IMR-90 (cell line): ENCODE data around the gene UBE2L3. TPM values are rescaled to one million over a fixed set of nuclear protein-coding genes. Genes with fewer than 3 reads are reported as not detected.

Experiments used
- ATAC-seq: fragments of 200-7000 bp; cut with Tn5 transposase; 2 replicates; pipeline ENCODE4 v1.9.1; 2020; ENCODE audit warnings: low read depth, mild to moderate bottlenecking, moderate library complexity
- BruUV-seq: library from RNA; stranded (reverse); fragments of 400-500 nt; replicated peaks from 2 replicates; lab custom pipeline; 2021; lab: Mats Ljungman, UMichigan
- CTCF ChIA-PET: fragments of 300-600 bp; formaldehyde crosslinking; extraction: SDS; loops from one replicate; lab custom pipeline; 2021; ENCODE audit warnings: antibody characterized with exemption; lab: Yijun Ruan, JAX
- POLR2A ChIA-PET: fragments of 300-600 bp; sonication (Branson Sonifier 250); formaldehyde crosslinking; loops from one replicate; lab custom pipeline; 2022; ENCODE audit warnings: antibody characterized with exemption; ENCODE audit not compliant: unreplicated experiment; lab: Charles Lee
- DNase-seq: peaks from one replicate; pipeline ENCODE4 v3.0.0; 2013
- H2AFZ ChIP-seq: replicated peaks from 2 replicates; pipeline ENCODE3; 2013; ENCODE audit warnings: low read length, mild to moderate bottlenecking; ENCODE audit not compliant: poor library complexity
- H2AK5ac ChIP-seq: 2 replicates; pipeline ENCODE4 v1.6.1; 2013; ENCODE audit warnings: low read depth, low read length, inconsistent platforms
- H2AK9ac ChIP-seq: replicated peaks from 2 replicates; pipeline ENCODE3; 2013; ENCODE audit warnings: mild to moderate bottlenecking, low read depth, low read length, moderate library complexity; ENCODE audit not compliant: poor library complexity
- H2BK120ac ChIP-seq: 2 replicates; pipeline ENCODE4 v1.6.1; 2013; ENCODE audit warnings: low read depth, low read length, inconsistent platforms
- H2BK15ac ChIP-seq: 3 replicates; pipeline ENCODE4 v1.6.1; 2013; ENCODE audit warnings: low read depth, low read length, inconsistent platforms
- H2BK20ac ChIP-seq: 2 replicates; pipeline ENCODE4 v1.6.1; 2013; ENCODE audit warnings: low read depth, mild to moderate bottlenecking, inconsistent platforms, low read length, moderate library complexity
- H2BK5ac ChIP-seq: 2 replicates; pipeline ENCODE4 v1.6.1; 2013; ENCODE audit warnings: mild to moderate bottlenecking, low read depth, low read length, inconsistent platforms; ENCODE audit not compliant: poor library complexity, severe bottlenecking
- H3K14ac ChIP-seq: replicated peaks from 2 replicates; pipeline ENCODE4 v1.6.1; 2013; ENCODE audit warnings: low read depth, low read length, inconsistent platforms
- H3K18ac ChIP-seq: 2 replicates; pipeline ENCODE4 v1.6.1; 2013; ENCODE audit warnings: low read depth, low read length, control low read depth
- H3K23ac ChIP-seq: 2 replicates; pipeline ENCODE4 v1.6.1; 2013; ENCODE audit warnings: low read depth, low read length, inconsistent platforms
- H3K27ac ChIP-seq: 2 replicates; pipeline ENCODE4 v1.5.1; 2013; ENCODE audit warnings: mild to moderate bottlenecking, control low read depth, low read length; ENCODE audit not compliant: insufficient read depth
- H3K27me3 ChIP-seq: 2 replicates; pipeline ENCODE4 v1.6.1; 2013; ENCODE audit warnings: low read length; ENCODE audit not compliant: control insufficient read depth, insufficient read depth
- H3K36me3 ChIP-seq: 2 replicates; pipeline ENCODE4 v1.6.1; 2013; ENCODE audit warnings: low read length, mixed read lengths; ENCODE audit not compliant: control insufficient read depth, insufficient read depth
- H3K4ac ChIP-seq: 2 replicates; pipeline ENCODE4 v1.6.1; 2013; ENCODE audit warnings: low read depth, low read length, inconsistent platforms
- H3K4me1 ChIP-seq: 2 replicates; pipeline ENCODE4 v1.6.1; 2013; ENCODE audit warnings: low read length, mixed read lengths; ENCODE audit not compliant: control insufficient read depth, insufficient read depth
- H3K4me2 ChIP-seq: 2 replicates; pipeline ENCODE4 v1.6.1; 2013; ENCODE audit warnings: low read depth, mild to moderate bottlenecking, control low read depth, low read length, moderate library complexity
- H3K4me3 ChIP-seq: 2 replicates; pipeline ENCODE4 v1.5.1; 2013; ENCODE audit warnings: low read depth, mild to moderate bottlenecking, control low read depth, low read length, moderate library complexity; ENCODE audit not compliant: insufficient read depth
- H3K56ac ChIP-seq: 2 replicates; pipeline ENCODE4 v1.6.1; 2013; ENCODE audit warnings: low read length, inconsistent platforms; ENCODE audit not compliant: insufficient read depth; ENCODE audit errors: extremely low read depth
- H3K79me1 ChIP-seq, 2 experiments: 2 replicates each; pipeline ENCODE4 v1.6.1; 2013; ENCODE audit warnings: low read length in 2 of 2, inconsistent platforms in 1 of 2, low read depth in 1 of 2
- H3K9ac ChIP-seq: 2 replicates; pipeline ENCODE4 v1.6.1; 2013; ENCODE audit warnings: low read depth, low read length, control low read depth
- H3K9me1 ChIP-seq: 2 replicates; pipeline ENCODE4 v1.6.1; 2013; ENCODE audit warnings: low read length, inconsistent platforms; ENCODE audit not compliant: insufficient read depth
- H3K9me3 ChIP-seq: 2 replicates; pipeline ENCODE4 v1.6.1; 2013; ENCODE audit warnings: low read length; ENCODE audit not compliant: control insufficient read depth, insufficient read depth
- H4K20me1 ChIP-seq: 2 replicates; pipeline ENCODE4 v1.6.1; 2013; ENCODE audit warnings: low read length, inconsistent platforms; ENCODE audit not compliant: insufficient read depth
- H4K5ac ChIP-seq: 2 replicates; pipeline ENCODE4 v1.6.1; 2013; ENCODE audit warnings: mild to moderate bottlenecking, low read depth, low read length, control low read depth
- H4K8ac ChIP-seq, 2 experiments: 2 replicates each; pipeline ENCODE4 v1.6.1; 2013; ENCODE audit warnings: low read depth in 2 of 2, low read length in 2 of 2, control low read depth in 1 of 2, inconsistent platforms in 1 of 2
- H4K91ac ChIP-seq: 2 replicates; pipeline ENCODE4 v1.6.1; 2013; ENCODE audit warnings: low read depth, low read length, inconsistent platforms; ENCODE audit not compliant: insufficient read depth
- BHLHE40 ChIP-seq: fragments of 150-350 bp; IDR thresholded peaks from 2 replicates; pipeline ENCODE4 v1.6.1; 2016; ENCODE audit warnings: mild to moderate bottlenecking, low read depth, low read length
- CEBPB ChIP-seq: IDR thresholded peaks from 2 replicates; pipeline ENCODE4 v1.6.1; 2012; ENCODE audit warnings: low read depth, low read length, improper control_type of control experiment
- CHD1 ChIP-seq: IDR thresholded peaks from 2 replicates; pipeline ENCODE4 v1.6.1; 2012; ENCODE audit warnings: low read depth, low read length, improper control_type of control experiment
- FOS ChIP-seq: fragments of 150-350 bp; IDR thresholded peaks from 2 replicates; pipeline ENCODE4 v1.6.1; 2016; ENCODE audit warnings: low read depth, low read length
- MAFK ChIP-seq: IDR thresholded peaks from 2 replicates; pipeline ENCODE4 v1.6.1; 2012; ENCODE audit warnings: low read depth, low read length, improper control_type of control experiment
- MAZ ChIP-seq: IDR thresholded peaks from 2 replicates; pipeline ENCODE4 v1.6.1; 2012; ENCODE audit warnings: low read depth, mild to moderate bottlenecking, low read length, improper control_type of control experiment, moderate library complexity, borderline replicate concordance
- MXI1 ChIP-seq: IDR thresholded peaks from 2 replicates; pipeline ENCODE4 v1.6.1; 2012; ENCODE audit warnings: low read depth, mild to moderate bottlenecking, low read length, moderate library complexity, borderline replicate concordance
- NFE2L2 ChIP-seq: fragments of 150-350 bp; IDR thresholded peaks from 2 replicates; pipeline ENCODE4 v1.6.1; 2016; ENCODE audit warnings: low read depth, mild to moderate bottlenecking, low read length
- POLR2A ChIP-seq: IDR thresholded peaks from 2 replicates; pipeline ENCODE4 v1.6.1; 2012; ENCODE audit warnings: mild to moderate bottlenecking, low read depth, low read length
- RAD21 ChIP-seq: IDR thresholded peaks from 2 replicates; pipeline ENCODE4 v1.6.1; 2012; ENCODE audit warnings: low read length, improper control_type of control experiment
- RCOR1 ChIP-seq: IDR thresholded peaks from 2 replicates; pipeline ENCODE4 v1.6.1; 2012; ENCODE audit warnings: mild to moderate bottlenecking, low read length, improper control_type of control experiment; ENCODE audit not compliant: insufficient replicate concordance
- RFX5 ChIP-seq: IDR thresholded peaks from 2 replicates; pipeline ENCODE4 v1.8.0; 2012; ENCODE audit warnings: low read depth, mild to moderate bottlenecking, low read length, moderate library complexity
- SMC3 ChIP-seq: fragments of 150-350 bp; IDR thresholded peaks from 2 replicates; pipeline ENCODE4 v1.6.1; 2016; ENCODE audit warnings: low read depth, mild to moderate bottlenecking, antibody characterized with exemption, low read length, moderate library complexity
- USF2 ChIP-seq: fragments of 150-350 bp; IDR thresholded peaks from 2 replicates; pipeline ENCODE4 v1.6.1; 2017; ENCODE audit warnings: mild to moderate bottlenecking, antibody characterized with exemption, low read length, low read depth
- WGBS, 2 experiments: methylation state at CpG; one replicate each; pipeline versions ENCODE4 v1.1.5 to v1.1.7; 2013; ENCODE audit warnings: missing lambda C conversion rate in 2 of 2; ENCODE audit not compliant: insufficient read length in 1 of 2; ENCODE audit errors: extremely low coverage in 2 of 2; 5-methylcytosine and 5-hydroxymethylcytosine counted together
- dilution Hi-C: fragments of 300-500 bp; cut with HindIII; formaldehyde crosslinking; loops from one replicate; pipeline ENCODE4 v1.14.3; 2018; ENCODE audit warnings: low sequenced_read_pairs; ENCODE audit not compliant: unreplicated experiment
- in situ Hi-C: fragments of 300-500 bp; cut with MboI; formaldehyde crosslinking; loops from 3 replicates; pipeline ENCODE4 v1.14.3; 2019; ENCODE audit warnings: low sequenced_read_pairs, inconsistent platforms, mixed read lengths
- intact Hi-C: fragments of 100-400 bp; cut with micrococcal nuclease; formaldehyde crosslinking; loops from 2 replicates; pipeline ENCODE4 v1.10.0; 2022
- polyA plus RNA-seq, 3 experiments: library from polyadenylated mRNA; depleted of rRNA; stranded (reverse); fragments of >200 nt; gene quantifications; 2 replicates each; pipeline ENCODE4 v1.2.3, GENCODE V29; 2012; ENCODE audit warnings: low replicate concordance in 1 of 3
- total RNA-seq: library from RNA; depleted of rRNA; stranded (reverse); fragments of >200 nt; gene quantifications from 2 replicates; pipeline ENCODE4 v1.2.3, GENCODE V29; 2012
- TF ChIP-seq, protein P1 (sequence below): fragments of 150-350 bp; IDR thresholded peaks from 2 replicates; pipeline ENCODE4 v1.6.1; 2016; ENCODE audit warnings: low read depth, mild to moderate bottlenecking, low read length, moderate library complexity, borderline replicate concordance
- TF ChIP-seq, protein P2 (sequence below): conservative IDR thresholded peaks from 2 replicates; pipeline ENCODE4 v1.5.1; 2012; ENCODE audit warnings: mild to moderate bottlenecking, low read depth, low read length, improper control_type of control experiment

The UBE2L3 gene
- total and polyA plus RNA-seq, 2 of the 4 experiments (the other 2 are of a cell fraction) = 29.0 to 72.9 TPM

DNA sequence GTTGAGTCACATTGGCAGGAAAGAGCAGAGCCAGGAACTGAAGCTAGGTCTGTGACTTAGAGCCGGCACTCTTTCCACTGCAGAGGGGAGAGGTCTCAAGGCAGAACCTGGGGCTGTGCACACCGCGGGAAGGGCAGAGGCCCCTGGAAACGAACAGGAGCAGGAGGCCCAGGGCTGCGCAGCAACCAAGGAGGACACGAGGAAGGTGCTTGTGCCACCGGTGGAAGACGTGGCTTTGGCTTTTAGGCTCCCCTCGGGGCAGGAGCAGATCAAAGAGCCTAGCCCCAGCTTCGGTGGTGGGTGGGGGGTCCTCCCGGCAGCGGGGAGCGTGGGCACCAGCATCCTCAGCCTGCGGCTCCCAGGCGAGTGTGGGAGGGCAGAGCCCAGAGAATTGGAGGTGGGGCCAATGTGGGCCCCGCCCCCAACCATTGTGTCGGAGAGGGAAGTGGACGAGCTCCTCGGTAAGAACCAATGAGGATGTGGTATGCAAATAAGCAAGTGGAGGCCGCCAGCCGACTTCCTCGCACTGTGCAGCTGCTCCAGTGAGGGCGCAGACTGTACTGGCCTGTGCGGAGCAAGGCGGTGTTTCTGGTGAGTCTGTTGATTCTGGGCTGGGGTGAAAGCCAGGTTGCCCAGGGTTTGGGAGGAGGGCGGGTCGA is 64.9 kb downstream of the UBE2L3 start, which contains the start of gene CCDC116:
CCDC116 (plus strand) TSS at position 524 of the 659 bp plus-strand sequence. CDS start 422 bp downstream, outside the sequence.
- H3K14ac ChIP-seq = no peak within 1 kb of the TSS
- H3K79me1 ChIP-seq = peaks cover 10 to 21% of the 10 kb centered on the region in 2 experiments; a peak in 3 of 4 replicates
- CTCF ChIA-PET = no interaction called here
- no peak within 1 kb of the TSS for H3K4ac ChIP-seq
- H3K18ac ChIP-seq = no peak within 1 kb of the TSS
- no peak within 1 kb of the TSS for H2AK9ac ChIP-seq
- no peak within 1 kb of the TSS for H4K5ac ChIP-seq
- no peaks in the 10 kb centered on the region for H3K9me1 ChIP-seq
- peaks cover 4% of the 10 kb centered on the region for H3K4me1 ChIP-seq
- peaks cover 4% of the 10 kb centered on the region; the same call in 1 of the 2 replicates for H4K20me1 ChIP-seq
- BruUV-seq = no TSS peak
- H4K8ac ChIP-seq = no peak within 1 kb of the TSS
- intact Hi-C loops (no loop called here), in situ Hi-C loops (no loop called here), dilution Hi-C loops (no loop called here)
- no peak within 1 kb of the TSS for H3K4me3 ChIP-seq
- no peak within 1 kb of the TSS for H3K27ac ChIP-seq
- WGBS, 2 experiments = 87% methylated on average over 14 of the region's 27 CpGs; no CpG with 5 or more reads in 1 of the 2 experiments
- H3K23ac ChIP-seq = no peak within 1 kb of the TSS
- H4K91ac ChIP-seq = no peak within 1 kb of the TSS
- no peak within 1 kb of the TSS for H2AFZ ChIP-seq
- no peaks in the 10 kb centered on the region for H3K9me3 ChIP-seq
- H3K4me2 ChIP-seq = no peak within 1 kb of the TSS
- no peak for TF ChIP-seq MAFK
- no peak for TF ChIP-seq RFX5
- no peak for TF ChIP-seq CHD1
- TF ChIP-seq RCOR1 = no peak
- no peak for TF ChIP-seq RAD21
- no peak for TF ChIP-seq BHLHE40
- TF ChIP-seq SMC3 = no peak
- TF ChIP-seq FOS = no peak
- TF ChIP-seq, protein P1, sequence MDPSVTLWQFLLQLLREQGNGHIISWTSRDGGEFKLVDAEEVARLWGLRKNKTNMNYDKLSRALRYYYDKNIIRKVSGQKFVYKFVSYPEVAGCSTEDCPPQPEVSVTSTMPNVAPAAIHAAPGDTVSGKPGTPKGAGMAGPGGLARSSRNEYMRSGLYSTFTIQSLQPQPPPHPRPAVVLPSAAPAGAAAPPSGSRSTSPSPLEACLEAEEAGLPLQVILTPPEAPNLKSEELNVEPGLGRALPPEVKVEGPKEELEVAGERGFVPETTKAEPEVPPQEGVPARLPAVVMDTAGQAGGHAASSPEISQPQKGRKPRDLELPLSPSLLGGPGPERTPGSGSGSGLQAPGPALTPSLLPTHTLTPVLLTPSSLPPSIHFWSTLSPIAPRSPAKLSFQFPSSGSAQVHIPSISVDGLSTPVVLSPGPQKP = no peak
- no peak for TF ChIP-seq CEBPB
- no peak for TF ChIP-seq MXI1
- TF ChIP-seq, protein P2, sequence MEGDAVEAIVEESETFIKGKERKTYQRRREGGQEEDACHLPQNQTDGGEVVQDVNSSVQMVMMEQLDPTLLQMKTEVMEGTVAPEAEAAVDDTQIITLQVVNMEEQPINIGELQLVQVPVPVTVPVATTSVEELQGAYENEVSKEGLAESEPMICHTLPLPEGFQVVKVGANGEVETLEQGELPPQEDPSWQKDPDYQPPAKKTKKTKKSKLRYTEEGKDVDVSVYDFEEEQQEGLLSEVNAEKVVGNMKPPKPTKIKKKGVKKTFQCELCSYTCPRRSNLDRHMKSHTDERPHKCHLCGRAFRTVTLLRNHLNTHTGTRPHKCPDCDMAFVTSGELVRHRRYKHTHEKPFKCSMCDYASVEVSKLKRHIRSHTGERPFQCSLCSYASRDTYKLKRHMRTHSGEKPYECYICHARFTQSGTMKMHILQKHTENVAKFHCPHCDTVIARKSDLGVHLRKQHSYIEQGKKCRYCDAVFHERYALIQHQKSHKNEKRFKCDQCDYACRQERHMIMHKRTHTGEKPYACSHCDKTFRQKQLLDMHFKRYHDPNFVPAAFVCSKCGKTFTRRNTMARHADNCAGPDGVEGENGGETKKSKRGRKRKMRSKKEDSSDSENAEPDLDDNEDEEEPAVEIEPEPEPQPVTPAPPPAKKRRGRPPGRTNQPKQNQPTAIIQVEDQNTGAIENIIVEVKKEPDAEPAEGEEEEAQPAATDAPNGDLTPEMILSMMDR = no peak
- TF ChIP-seq POLR2A = no peak
- no peak for TF ChIP-seq MAZ
- no peak for TF ChIP-seq NFE2L2
- no peak for TF ChIP-seq USF2
- no peak within 1 kb of the TSS for H2BK5ac ChIP-seq
- H2AK5ac ChIP-seq = no peak within 1 kb of the TSS
- H2BK120ac ChIP-seq = no peak within 1 kb of the TSS
- no peaks in the 10 kb centered on the region for H3K27me3 ChIP-seq
- H3K56ac ChIP-seq = no peak within 1 kb of the TSS
- ATAC-seq (no peak), DNase-seq (no peak)
- POLR2A ChIA-PET = no interaction called here
- H3K9ac ChIP-seq = no peak within 1 kb of the TSS
- H3K36me3 ChIP-seq = peaks cover 2% of the 10 kb centered on the region; the same call in 1 of the 2 replicates
- H2BK15ac ChIP-seq = no peak within 1 kb of the TSS
- H2BK20ac ChIP-seq = no peak within 1 kb of the TSS
